IMR-90 (cell line): ENCODE measurements around the gene CA9. TPM values are rescaled to one million over a fixed set of nuclear protein-coding genes. Genes with fewer than 3 reads are reported as not detected.

Source experiments
- ATAC-seq: fragments of 200-7000 bp; cut with Tn5 transposase; 2 replicates; pipeline ENCODE4 v1.9.1; 2020; ENCODE audit warnings: low read depth, mild to moderate bottlenecking, moderate library complexity
- BruUV-seq: library from RNA; stranded (reverse); fragments of 400-500 nt; replicated peaks from 2 replicates; lab custom pipeline; 2021; lab: Mats Ljungman, UMichigan
- CTCF ChIA-PET: fragments of 300-600 bp; formaldehyde crosslinking; extraction: SDS; loops from one replicate; lab custom pipeline; 2021; ENCODE audit warnings: antibody characterized with exemption; lab: Yijun Ruan, JAX
- POLR2A ChIA-PET: fragments of 300-600 bp; sonication (Branson Sonifier 250); formaldehyde crosslinking; loops from one replicate; lab custom pipeline; 2022; ENCODE audit warnings: antibody characterized with exemption; ENCODE audit not compliant: unreplicated experiment; lab: Charles Lee
- DNase-seq: peaks from one replicate; pipeline ENCODE4 v3.0.0; 2013
- H2AFZ ChIP-seq: replicated peaks from 2 replicates; pipeline ENCODE3; 2013; ENCODE audit warnings: low read length, mild to moderate bottlenecking; ENCODE audit not compliant: poor library complexity
- H2AK5ac ChIP-seq: 2 replicates; pipeline ENCODE4 v1.6.1; 2013; ENCODE audit warnings: low read depth, low read length, inconsistent platforms
- H2AK9ac ChIP-seq: replicated peaks from 2 replicates; pipeline ENCODE3; 2013; ENCODE audit warnings: mild to moderate bottlenecking, low read depth, low read length, moderate library complexity; ENCODE audit not compliant: poor library complexity
- H2BK120ac ChIP-seq: 2 replicates; pipeline ENCODE4 v1.6.1; 2013; ENCODE audit warnings: low read depth, low read length, inconsistent platforms
- H2BK15ac ChIP-seq: 3 replicates; pipeline ENCODE4 v1.6.1; 2013; ENCODE audit warnings: low read depth, low read length, inconsistent platforms
- H2BK20ac ChIP-seq: 2 replicates; pipeline ENCODE4 v1.6.1; 2013; ENCODE audit warnings: low read depth, mild to moderate bottlenecking, inconsistent platforms, low read length, moderate library complexity
- H2BK5ac ChIP-seq: 2 replicates; pipeline ENCODE4 v1.6.1; 2013; ENCODE audit warnings: mild to moderate bottlenecking, low read depth, low read length, inconsistent platforms; ENCODE audit not compliant: poor library complexity, severe bottlenecking
- H3K14ac ChIP-seq: replicated peaks from 2 replicates; pipeline ENCODE4 v1.6.1; 2013; ENCODE audit warnings: low read depth, low read length, inconsistent platforms
- H3K18ac ChIP-seq: 2 replicates; pipeline ENCODE4 v1.6.1; 2013; ENCODE audit warnings: low read depth, low read length, control low read depth
- H3K23ac ChIP-seq: 2 replicates; pipeline ENCODE4 v1.6.1; 2013; ENCODE audit warnings: low read depth, low read length, inconsistent platforms
- H3K27ac ChIP-seq: 2 replicates; pipeline ENCODE4 v1.5.1; 2013; ENCODE audit warnings: mild to moderate bottlenecking, control low read depth, low read length; ENCODE audit not compliant: insufficient read depth
- H3K27me3 ChIP-seq: 2 replicates; pipeline ENCODE4 v1.6.1; 2013; ENCODE audit warnings: low read length; ENCODE audit not compliant: control insufficient read depth, insufficient read depth
- H3K36me3 ChIP-seq: 2 replicates; pipeline ENCODE4 v1.6.1; 2013; ENCODE audit warnings: low read length, mixed read lengths; ENCODE audit not compliant: control insufficient read depth, insufficient read depth
- H3K4ac ChIP-seq: 2 replicates; pipeline ENCODE4 v1.6.1; 2013; ENCODE audit warnings: low read depth, low read length, inconsistent platforms
- H3K4me1 ChIP-seq: 2 replicates; pipeline ENCODE4 v1.6.1; 2013; ENCODE audit warnings: low read length, mixed read lengths; ENCODE audit not compliant: control insufficient read depth, insufficient read depth
- H3K4me2 ChIP-seq: 2 replicates; pipeline ENCODE4 v1.6.1; 2013; ENCODE audit warnings: low read depth, mild to moderate bottlenecking, control low read depth, low read length, moderate library complexity
- H3K4me3 ChIP-seq: 2 replicates; pipeline ENCODE4 v1.5.1; 2013; ENCODE audit warnings: low read depth, mild to moderate bottlenecking, control low read depth, low read length, moderate library complexity; ENCODE audit not compliant: insufficient read depth
- H3K56ac ChIP-seq: 2 replicates; pipeline ENCODE4 v1.6.1; 2013; ENCODE audit warnings: low read length, inconsistent platforms; ENCODE audit not compliant: insufficient read depth; ENCODE audit errors: extremely low read depth
- H3K79me1 ChIP-seq, 2 experiments: 2 replicates each; pipeline ENCODE4 v1.6.1; 2013; ENCODE audit warnings: low read length in 2 of 2, inconsistent platforms in 1 of 2, low read depth in 1 of 2
- H3K9ac ChIP-seq: 2 replicates; pipeline ENCODE4 v1.6.1; 2013; ENCODE audit warnings: low read depth, low read length, control low read depth
- H3K9me1 ChIP-seq: 2 replicates; pipeline ENCODE4 v1.6.1; 2013; ENCODE audit warnings: low read length, inconsistent platforms; ENCODE audit not compliant: insufficient read depth
- H3K9me3 ChIP-seq: 2 replicates; pipeline ENCODE4 v1.6.1; 2013; ENCODE audit warnings: low read length; ENCODE audit not compliant: control insufficient read depth, insufficient read depth
- H4K20me1 ChIP-seq: 2 replicates; pipeline ENCODE4 v1.6.1; 2013; ENCODE audit warnings: low read length, inconsistent platforms; ENCODE audit not compliant: insufficient read depth
- H4K5ac ChIP-seq: 2 replicates; pipeline ENCODE4 v1.6.1; 2013; ENCODE audit warnings: mild to moderate bottlenecking, low read depth, low read length, control low read depth
- H4K8ac ChIP-seq, 2 experiments: 2 replicates each; pipeline ENCODE4 v1.6.1; 2013; ENCODE audit warnings: low read depth in 2 of 2, low read length in 2 of 2, control low read depth in 1 of 2, inconsistent platforms in 1 of 2
- H4K91ac ChIP-seq: 2 replicates; pipeline ENCODE4 v1.6.1; 2013; ENCODE audit warnings: low read depth, low read length, inconsistent platforms; ENCODE audit not compliant: insufficient read depth
- CEBPB ChIP-seq: IDR thresholded peaks from 2 replicates; pipeline ENCODE4 v1.6.1; 2012; ENCODE audit warnings: low read depth, low read length, improper control_type of control experiment
- MXI1 ChIP-seq: IDR thresholded peaks from 2 replicates; pipeline ENCODE4 v1.6.1; 2012; ENCODE audit warnings: low read depth, mild to moderate bottlenecking, low read length, moderate library complexity, borderline replicate concordance
- WGBS, 2 experiments: methylation state at CpG; one replicate each; pipeline versions ENCODE4 v1.1.5 to v1.1.7; 2013; ENCODE audit warnings: missing lambda C conversion rate in 2 of 2; ENCODE audit not compliant: insufficient read length in 1 of 2; ENCODE audit errors: extremely low coverage in 2 of 2; 5-methylcytosine and 5-hydroxymethylcytosine counted together
- dilution Hi-C: fragments of 300-500 bp; cut with HindIII; formaldehyde crosslinking; loops from one replicate; pipeline ENCODE4 v1.14.3; 2018; ENCODE audit warnings: low sequenced_read_pairs; ENCODE audit not compliant: unreplicated experiment
- in situ Hi-C: fragments of 300-500 bp; cut with MboI; formaldehyde crosslinking; loops from 3 replicates; pipeline ENCODE4 v1.14.3; 2019; ENCODE audit warnings: low sequenced_read_pairs, inconsistent platforms, mixed read lengths
- intact Hi-C: fragments of 100-400 bp; cut with micrococcal nuclease; formaldehyde crosslinking; loops from 2 replicates; pipeline ENCODE4 v1.10.0; 2022
- polyA plus RNA-seq, 3 experiments: library from polyadenylated mRNA; depleted of rRNA; stranded (reverse); fragments of >200 nt; gene quantifications; 2 replicates each; pipeline ENCODE4 v1.2.3, GENCODE V29; 2012; ENCODE audit warnings: low replicate concordance in 1 of 3
- total RNA-seq: library from RNA; depleted of rRNA; stranded (reverse); fragments of >200 nt; gene quantifications from 2 replicates; pipeline ENCODE4 v1.2.3, GENCODE V29; 2012

Gene CA9
- total and polyA plus RNA-seq, 2 of the 4 experiments (the other 2 are of a cell fraction) = 0.54 to 3.9 TPM

DNA sequence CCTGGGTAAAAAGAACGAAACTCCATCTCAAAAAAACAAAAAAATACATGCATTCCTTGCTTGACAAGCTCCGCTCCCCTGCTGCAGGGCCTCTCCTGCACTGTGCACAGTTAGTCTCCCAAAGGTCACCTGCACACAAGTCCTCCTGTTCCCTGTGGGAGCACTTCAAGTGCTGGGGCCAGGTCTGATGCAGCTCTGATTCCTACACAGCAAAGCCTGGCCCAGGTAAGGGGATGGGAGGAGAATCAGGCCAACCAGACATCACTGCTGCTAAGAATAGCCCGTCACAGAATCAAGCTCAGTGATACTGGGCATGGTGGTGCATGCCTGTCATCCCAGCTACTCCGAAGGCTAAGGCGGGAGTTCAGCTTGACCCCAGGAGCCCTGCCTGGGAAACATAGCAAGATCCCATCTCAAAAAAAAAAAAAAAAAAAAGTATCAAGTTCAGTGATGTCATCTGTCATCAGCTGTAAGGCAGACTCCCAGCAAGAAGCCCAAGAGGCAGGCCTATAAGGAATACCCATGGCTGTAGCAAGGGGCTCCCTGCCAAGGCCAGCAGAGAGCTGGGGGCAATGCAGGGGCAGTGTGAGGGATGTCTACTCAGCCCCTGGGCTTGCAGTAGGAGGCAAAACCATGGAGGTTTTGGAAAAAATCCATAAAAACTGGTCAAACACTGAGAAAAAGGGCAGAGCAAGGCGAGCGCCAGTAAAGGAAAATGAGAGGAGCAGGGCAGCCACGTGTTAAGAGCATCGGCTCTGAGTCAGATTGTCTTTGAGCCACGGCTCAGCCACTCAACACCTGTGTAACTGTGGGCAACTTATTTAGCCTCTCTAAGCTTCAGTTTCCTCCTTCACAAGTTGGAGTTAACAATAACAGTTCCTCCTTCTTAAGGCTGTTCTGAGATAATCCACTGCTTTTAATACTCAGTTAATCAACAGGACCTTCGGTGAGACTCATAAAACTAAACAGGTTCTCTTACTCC, 12.8 kb downstream of the CA9 start:
- peak; percentile 45; the same call in 1 of the 2 replicates for TF ChIP-seq MXI1
- no peak for TF ChIP-seq CEBPB
- Histone ChIP-seq H3K36me3 (peaks cover 65% of the 10 kb centered on the region), H3K4me1 (peaks cover 51% of the 10 kb centered on the region), H3K14ac (peak overlapping the region; percentile 50), H3K9me1 (peaks cover 41% of the 10 kb centered on the region), H3K23ac (peak overlapping the region; percentile 92), H2BK20ac (no peak overlapping the region), H3K79me1 (peaks cover 13 to 85% of the 10 kb centered on the region in 2 experiments), H3K27ac (peak overlapping the region; percentile 18), H2BK120ac (no peak overlapping the region), H3K4me3 (peak overlapping the region; percentile 26), H3K4me2 (peak overlapping the region; percentile 97), H2AFZ (peak overlapping the region; percentile 17), H4K91ac (no peak overlapping the region), H3K9ac (peak overlapping the region; percentile 58), H3K18ac (peak overlapping the region; percentile 8; the same call in 1 of the 2 replicates), H3K56ac (peak overlapping the region; percentile 22; the same call in 1 of the 2 replicates), H4K20me1 (peaks cover 82% of the 10 kb centered on the region), H2AK5ac (no peak overlapping the region), H3K9me3 (no peaks in the 10 kb centered on the region), H3K27me3 (no peaks in the 10 kb centered on the region), H4K8ac (no peak overlapping the region), H2AK9ac (peak overlapping the region; percentile 34), H3K4ac (no peak overlapping the region), H2BK5ac (peak overlapping the region; percentile 98), H2BK15ac (no peak overlapping the region), H4K5ac (no peak overlapping the region)
- ChIA-PET CTCF (no interaction called here), POLR2A (interaction anchor here (0.6 to 3.8 kb wide), 9 partner anchors 8 to 29 kb away, joined by 3 to 14 read pairs (median 5); partner anchors contain the start of genes CCDC107 and RMRP)
- WGBS, 2 experiments = 68% methylated on average over 3 of the region's 11 CpGs; no CpG with 5 or more reads in 1 of the 2 experiments
- peak; percentile 60 for DNase-seq
- in situ Hi-C loops (no loop called here), intact Hi-C loops (loop anchor here (10.0 kb wide), 1 partner anchor 82 kb away; the partner anchor contains the start of gene TESK1), dilution Hi-C loops (no loop called here)
- ATAC-seq = no peak
- no TSS peak for BruUV-seq
